Hematopoietic multipotent progenitor cell treated with erythropoietin and hydrocortisone succinate and interleukin-3 and kit ligand, for 17 days (in vitro differentiated cells): Measurements from ENCODE around the gene ERCC6.

ENCODE experiments used
- DNase-seq: peaks from one replicate; pipeline ENCODE4 v3.0.0-alpha.2; 2015; ENCODE audit warnings: low spot score

Gene ERCC6

DNA sequence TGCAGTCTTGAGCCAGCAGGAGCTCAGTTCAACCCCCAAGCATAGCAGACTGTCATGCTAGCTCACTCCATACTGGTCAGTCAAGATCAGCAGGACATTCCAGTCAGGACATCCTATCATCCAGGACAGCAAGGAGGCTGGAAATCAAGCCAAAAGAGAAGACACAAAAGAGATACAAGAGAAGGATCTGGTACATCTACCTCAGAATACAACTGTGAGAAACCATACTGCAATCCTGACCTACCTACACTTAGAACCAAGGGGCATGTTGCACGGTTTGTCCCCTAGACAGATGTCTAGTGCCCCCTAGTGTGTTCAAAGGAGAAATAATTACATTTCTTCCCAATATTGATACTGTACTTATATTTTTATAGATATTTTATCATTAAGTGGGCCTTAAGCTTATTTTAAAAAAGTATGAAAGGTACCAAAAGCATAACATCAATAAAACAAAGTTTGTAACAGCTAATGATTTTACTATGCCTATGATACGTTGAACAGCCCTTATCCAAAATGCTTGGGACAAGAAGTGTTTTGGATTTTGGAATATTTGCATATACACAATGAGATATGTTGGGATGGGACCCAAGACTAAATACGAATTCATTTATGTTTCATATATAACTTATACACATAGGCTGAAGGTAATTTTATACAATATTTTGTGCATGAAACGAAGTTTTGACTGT, 26.7 kb downstream of the ERCC6 start:
- DNase-seq, result peak; percentile 32

DNA sequence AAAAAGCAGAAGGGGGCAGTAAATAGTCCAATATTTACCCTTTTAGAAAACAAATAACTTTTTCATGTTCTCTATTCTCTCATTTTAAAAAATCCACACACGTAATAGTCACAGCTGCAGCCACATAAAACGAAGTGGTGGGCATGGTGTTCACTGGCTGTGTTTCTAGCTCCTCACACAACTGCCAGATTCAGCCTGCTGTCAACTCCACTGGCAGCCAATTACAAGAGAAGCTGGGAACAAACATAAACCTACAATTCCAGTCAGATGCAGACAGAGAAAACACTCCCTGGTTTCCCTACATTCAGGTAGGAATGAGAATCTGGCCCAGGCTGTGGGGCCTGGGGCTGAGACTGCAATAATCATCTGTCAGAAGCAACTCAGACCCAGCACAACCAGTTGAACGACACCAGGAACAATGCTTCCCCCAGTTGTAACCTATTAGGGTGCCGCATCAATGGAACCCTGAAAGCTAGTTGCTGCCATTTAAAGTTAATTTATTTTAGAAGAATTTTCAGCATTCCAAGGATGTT, 29.1 kb downstream of the ERCC6 start:
- no peak for DNase-seq

DNA sequence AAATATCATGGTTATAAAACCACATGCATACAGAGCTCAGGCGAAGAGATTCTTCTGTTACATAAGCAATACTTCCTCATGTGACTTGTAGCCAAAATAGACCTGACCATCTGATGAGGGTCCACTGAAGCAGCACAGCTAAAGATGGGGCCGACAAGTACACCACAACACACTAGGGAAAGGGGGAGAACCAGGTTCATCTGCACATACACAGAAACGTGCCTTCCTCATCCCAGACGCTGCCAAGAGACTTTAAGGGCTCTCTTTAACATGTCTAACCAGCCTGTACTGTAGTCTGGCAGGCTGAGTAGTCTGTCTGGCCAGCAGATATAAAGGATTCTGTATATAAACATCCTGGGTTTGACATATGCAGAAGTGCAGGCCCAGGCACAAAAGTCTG, 30.3 kb downstream of the ERCC6 start:
- no peak for DNase-seq

DNA sequence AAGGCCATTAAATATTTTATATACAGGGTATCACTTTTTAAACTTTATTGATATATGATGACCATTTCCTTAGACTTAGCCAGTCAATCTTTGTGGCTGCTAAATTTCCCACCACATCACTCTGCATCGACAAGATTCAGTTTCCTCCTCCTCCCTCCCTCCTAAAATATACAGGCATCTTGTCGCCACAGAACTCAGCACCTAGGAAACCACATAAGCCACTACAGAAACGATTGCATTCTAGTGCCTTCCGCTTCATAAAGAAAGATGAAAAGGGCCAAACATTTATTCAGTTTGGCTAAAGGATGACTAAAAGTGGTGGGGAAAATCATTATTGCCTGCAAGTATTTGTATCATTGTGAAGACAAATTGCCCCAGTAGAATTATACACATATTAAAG, 30.7 kb downstream of the ERCC6 start:
- no peak for DNase-seq

DNA sequence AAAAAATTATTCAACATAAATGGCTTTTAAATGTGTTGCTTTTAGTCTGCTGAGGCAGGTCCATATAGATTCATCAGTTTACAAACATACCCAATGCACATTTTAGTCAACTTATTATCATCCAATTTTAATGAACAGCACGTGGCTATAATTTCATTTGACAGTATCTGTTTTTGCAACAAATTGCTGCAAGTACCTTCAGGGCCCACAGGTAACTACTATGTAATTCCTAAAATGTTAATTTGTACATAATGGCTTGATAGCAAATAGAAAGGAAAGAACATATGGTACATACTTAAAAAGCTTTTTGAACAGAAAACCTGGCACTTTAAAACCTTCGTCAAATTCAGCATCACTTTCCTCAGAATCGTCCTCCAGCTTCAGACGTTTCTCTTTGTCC, 33.3 kb downstream of the ERCC6 start:
- DNase-seq, result no peak

DNA sequence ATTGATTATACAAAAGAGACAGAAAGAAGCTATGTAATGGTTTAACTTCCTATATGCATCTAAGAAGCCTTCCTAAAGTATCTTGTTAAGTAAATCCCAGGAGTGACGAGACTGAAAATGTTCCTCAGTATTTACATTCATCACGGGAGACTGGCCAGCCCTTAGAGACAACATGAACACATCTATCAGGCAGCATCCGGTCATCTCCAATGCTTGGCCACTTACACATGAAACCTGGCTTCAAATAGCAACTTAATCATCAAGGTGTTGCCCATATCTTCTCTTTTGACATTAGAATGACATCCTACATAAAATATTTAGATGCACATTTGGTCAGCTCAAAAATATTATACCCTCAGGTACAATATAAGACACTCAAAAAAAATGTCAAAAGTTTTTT, 33.8 kb downstream of the ERCC6 start:
- DNase-seq, result no peak

DNA sequence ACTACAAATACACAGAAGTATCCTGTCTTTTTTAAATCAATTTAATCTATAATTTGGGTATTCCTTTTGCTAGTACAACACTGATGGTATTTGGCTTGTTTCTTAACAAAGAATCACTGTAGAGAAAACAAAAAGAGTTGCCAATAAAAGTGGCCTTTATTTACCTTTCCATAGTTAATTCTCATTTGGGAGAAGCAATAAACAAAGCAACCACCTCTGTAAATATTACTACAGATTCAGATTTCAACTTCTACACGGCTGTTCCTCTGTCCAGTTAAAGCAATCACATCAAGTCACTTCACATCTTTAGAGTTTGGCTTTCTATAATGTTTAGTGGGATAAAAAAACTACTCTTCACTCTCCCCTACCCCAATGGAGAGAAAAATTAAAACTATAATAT, 34.4 kb downstream of the ERCC6 start:
- DNase-seq, result no peak

DNA sequence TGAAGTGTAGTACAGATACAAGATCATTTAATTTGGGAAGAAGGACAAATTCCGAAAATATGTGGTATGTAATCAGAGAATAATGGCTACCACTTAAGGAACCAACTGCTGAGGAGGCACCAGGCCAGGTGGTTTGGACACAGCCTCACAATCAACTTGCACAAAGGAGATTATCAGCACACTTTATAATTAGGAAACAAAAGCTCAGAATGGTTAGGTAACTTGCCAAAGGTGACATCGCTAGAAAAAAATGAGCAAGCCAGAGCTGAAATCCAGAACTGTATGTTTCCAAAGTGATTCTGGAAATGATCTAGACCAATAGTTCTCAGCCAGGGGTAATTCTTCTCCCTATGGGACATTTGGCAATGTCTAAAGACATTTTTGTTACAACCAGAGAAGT, 36.6 kb downstream of the ERCC6 start:
- DNase-seq, result no peak

DNA sequence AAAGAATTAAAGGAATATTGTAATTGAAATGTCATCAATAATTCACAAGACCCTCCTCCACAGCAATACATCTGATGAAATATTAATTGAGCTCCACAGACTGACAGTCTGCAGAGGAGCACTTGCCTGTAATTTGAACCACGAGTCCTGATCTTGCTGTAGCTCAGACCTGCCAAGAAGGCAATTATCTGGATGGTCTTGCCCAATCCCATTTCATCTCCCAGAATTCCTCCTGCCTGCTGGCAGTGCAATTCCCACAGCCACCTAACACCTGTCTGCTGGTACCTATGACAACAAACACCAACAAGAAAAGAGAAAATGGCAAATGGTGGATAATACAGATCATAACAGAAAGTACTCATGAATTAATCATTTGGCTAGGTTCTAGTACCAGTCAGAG, 38.5 kb downstream of the ERCC6 start:
- no peak for DNase-seq

DNA sequence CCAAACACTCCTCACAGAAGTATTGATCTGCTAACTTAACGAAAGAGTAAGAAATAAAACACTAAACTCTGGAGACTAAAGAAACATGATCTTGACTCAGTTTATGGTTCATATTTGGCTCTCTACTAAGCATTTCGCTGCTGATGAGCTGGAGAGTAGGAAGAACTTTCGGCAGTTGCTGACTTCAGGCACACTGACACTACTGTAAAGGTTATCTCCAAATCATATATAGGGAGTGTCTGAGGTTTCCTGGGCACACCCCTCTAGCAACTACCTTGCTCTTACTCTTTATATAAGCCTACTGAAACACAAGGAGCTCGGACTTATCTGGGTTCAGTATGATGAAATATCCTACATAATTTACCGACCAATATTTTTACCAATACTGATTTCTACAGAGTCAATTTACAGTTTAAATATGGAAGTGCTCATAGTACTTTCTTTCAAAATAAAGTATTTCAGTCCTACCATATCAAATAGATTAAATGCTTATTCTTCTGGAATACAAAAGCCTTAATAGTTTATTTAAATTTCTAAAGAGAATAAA, 39.5 kb downstream of the ERCC6 start:
- DNase-seq, result no peak

DNA sequence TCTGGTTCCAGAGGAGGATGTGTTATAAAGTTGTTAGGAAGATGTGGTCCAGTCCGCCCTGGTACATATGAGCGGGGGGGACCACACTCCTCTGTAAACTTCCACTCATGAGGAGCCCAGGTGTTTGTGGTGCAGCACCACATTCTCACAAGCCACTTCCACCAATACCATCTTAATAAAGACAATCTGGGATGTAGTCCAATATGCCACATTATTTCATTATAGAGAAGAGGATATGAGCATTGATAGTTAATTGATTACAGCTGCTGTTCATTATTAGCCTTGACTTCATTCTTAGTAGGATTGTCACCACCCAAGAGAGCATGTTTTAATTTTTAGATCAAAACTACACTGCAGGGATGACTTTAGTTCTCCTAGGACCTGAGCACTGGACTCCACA, 40.5 kb downstream of the ERCC6 start:
- no peak for DNase-seq

DNA sequence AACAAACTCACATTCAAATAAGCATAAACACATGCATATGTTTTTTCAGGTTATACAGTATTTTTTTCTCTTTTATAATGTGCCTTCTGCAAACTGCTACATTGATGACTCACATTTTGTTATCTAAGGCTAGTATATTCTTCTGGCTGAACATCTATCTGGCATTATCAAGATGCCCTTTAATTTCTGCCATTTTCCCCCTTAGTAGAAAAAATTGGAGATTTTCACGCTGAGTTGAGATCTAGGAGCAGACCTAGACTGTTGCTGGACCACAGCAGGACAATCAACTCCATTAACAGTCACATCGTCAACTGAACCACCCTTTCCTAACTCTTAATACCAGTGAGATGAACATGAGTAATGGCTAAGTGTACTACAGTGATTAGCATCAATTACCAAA, 41.6 kb downstream of the ERCC6 start:
- DNase-seq, result no peak

DNA sequence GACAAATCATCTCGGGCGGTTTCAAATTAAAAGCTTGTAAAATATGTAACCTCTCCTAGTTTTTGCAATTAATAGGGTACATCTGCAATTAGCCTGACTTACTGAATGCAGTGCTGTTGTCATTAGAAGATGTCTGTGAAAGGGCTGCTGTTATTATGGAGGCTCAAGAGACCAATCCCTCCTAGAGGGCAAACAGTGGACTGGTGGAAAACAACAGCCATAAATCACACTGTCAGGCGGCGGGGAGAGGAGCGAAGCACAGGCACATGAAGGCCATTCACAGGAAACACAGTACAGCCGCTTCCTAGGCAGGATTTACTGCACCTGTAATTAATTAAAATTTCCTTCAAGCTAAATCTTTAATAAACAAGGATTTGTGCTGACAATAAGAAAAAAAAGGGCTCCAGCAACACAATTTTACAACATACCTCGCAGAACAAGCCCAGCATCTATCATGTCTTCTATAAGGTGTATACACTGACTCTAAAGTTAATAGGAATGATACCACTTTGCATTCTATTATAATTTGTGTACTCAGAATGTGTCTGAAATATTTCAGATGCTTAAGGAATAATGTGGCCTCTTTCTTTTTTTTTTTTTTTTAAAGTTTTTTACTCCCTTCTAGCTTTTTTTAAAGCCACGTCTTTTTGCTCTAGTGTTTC, 50.7 kb downstream of the ERCC6 start:
- no peak for DNase-seq

DNA sequence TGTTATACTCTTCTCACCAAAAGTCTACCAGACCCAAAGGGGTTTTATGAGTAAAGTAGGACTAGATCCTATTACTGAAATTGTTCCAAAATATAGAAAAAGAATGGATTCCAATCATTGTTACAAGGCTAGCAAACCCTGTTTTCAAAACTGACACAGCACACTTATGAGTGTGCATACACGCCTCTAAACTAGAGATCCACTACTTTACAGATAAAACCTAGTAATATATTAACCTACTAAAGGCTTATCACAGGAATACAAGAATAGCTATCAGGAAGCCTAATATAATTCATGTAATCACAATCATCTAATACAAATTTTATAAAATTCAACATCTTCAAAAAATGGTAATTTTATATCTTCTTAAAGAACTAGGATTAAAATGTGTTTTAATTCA, 52.2 kb downstream of the ERCC6 start:
- no peak for DNase-seq

DNA sequence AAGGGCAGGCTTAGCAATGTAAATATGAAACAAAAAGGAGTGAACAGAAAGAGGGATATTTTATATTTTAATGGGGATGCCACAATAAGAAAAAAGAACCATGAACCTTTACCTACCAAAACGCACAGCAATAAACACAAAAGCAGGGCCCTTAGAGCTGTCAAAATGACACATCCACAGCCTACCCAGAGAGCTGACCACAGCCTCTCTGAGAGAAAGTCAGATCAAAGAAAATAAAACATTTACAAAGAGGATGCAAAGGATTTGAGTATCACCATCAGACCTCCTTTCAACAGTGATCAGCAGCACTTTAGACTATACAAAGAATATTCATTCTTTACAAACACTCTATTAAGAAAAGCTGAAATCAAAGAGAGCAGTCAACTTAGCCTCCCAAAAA, 52.9 kb downstream of the ERCC6 start:
- DNase-seq, result no peak

DNA sequence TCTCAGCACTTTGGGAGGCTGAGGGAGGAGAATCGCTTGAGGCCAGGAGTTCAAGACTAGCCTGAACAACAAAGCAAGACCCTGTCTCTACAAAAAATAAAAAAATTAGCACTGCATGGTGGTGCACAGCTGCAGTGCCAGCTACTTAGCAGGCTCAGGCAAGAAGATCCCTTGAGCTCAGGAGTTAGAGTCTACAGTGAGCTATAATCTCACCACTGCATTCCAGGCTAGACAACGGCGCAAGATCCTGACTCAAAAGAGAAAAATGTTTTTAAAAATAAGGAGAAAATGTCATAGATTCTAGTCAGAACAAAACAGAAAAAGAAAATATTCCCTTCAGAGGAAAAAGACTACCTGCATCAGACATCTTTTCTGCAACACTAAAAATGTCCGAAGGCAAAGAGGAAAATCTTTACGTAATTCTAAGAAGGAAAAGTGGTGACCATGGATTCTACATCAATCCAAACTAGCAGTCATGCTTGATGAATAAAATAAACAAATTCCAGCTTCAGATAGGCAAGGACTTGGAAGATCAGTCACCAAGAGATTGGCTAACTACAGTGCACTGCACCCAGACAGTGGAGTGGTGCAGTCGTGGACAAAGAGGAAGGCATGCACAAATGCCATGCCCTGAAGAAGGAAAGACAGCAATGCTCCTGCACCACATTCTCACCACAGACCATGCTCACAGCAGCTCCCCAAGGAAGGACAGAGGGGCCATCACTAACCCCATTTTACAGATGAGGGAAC, 54.3 kb downstream of the ERCC6 start:
- DNase-seq, result no peak

DNA sequence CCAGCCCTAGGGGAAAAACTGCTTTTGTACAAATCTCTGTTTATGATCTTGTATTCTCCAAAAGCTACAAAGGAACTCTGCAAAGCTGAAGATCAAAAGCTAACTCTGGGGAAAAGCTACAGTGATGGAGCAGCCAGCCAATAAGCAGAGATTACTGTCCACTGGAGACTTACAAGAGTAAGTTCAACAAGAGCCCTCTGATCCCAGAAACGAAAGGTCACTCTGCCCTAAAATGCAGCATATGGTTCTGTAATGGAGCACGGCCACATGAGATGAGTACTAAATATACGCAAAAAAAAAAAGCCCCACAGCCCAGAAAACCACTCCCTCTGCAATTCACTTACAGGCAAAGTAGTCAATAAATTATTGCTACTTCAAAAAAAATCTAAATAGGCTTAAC, 60.1 kb downstream of the ERCC6 start:
- no peak for DNase-seq

DNA sequence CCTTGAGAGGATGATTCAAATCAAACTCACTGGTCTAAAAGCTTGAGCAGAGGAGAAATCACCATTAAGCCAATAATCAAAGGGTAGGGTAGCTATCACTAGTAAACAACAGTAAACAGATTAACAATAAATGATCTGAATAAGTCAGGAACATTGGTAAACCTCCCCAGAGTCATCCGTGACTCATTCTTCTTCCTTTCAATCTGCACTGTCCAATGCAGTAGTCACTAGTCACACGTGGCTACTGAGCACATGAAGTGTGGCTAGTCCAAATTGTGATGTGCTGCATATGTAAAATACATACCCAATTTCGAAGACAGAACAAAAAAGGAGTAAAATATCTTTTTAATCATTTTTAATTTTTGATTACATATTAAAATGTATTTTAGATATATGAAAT, 64.0 kb downstream of the ERCC6 start:
- no peak for DNase-seq

DNA sequence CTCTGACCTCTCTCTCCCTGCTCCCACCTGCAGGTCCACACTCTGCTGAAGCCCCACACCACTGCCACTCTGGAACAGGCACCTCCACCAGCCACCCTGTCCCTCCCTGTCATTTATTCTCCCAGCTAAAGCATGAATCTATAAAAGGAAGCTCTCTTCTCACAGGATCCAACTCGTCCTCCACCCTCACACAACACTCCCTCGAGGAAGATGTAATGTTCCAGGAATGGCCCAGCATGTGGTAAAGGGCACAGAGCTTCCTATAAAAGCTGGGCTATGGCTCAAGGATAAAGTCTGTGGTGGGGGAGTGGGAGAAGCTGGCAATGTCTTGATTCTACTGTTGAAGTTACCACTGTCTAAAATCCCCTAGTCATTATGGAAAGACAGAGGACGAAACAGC, 67.4 kb downstream of the ERCC6 start:
- DNase-seq, result no peak

DNA sequence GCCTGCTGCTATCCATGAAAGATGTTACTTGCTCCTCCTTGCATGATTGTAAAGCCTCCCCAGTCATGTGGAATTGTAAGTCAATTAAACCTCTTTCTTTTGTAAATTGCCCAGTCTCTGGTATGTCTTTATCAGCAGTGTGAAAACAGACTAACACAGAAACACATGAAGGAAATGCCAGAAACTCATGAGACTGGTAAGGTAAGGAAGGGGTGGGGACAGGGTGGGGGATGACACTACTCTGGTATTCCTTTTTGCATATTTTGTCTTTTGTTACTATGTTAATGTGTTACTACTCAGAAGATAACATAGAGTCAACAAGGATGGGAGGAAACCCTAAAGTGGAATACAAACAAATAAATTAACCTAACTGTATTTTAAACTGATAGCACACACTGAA, 73.2 kb downstream of the ERCC6 start:
- no peak for DNase-seq
